Fibroblast of mammary gland (primary cell): ENCODE results near the gene PYDC2.

Experiments used
- DNase-seq: peaks from one replicate; pipeline ENCODE4 v3.0.0-alpha.2; 2010; ENCODE audit warnings: low read depth
- H3K4me3 ChIP-seq: 2 replicates; pipeline ENCODE4 v1.5.1; 2011; ENCODE audit warnings: low read depth, mild to moderate bottlenecking, low read length, moderate library complexity; ENCODE audit not compliant: control insufficient read depth
- CTCF ChIP-seq: conservative IDR thresholded peaks from 2 replicates; pipeline ENCODE4 v1.5.1; 2011; ENCODE audit warnings: low read depth, low read length, inconsistent platforms; ENCODE audit not compliant: control insufficient read depth, insufficient read depth

PYDC2 gene

GRCh38 chr3:191434024-191434423 lies 26.9 kb upstream of the PYDC2 start:
- no peak for DNase-seq
- no peak for TF ChIP-seq CTCF

GRCh38 chr3:191435981-191436380 lies 25.0 kb upstream of the PYDC2 start:
- no peak for DNase-seq
- TF ChIP-seq CTCF: no peak
- H3K4me3 ChIP-seq: no peak overlapping the region

More at GRCh38 chr3:191434024-191434423, 26.9 kb upstream of the PYDC2 start:
- no peak overlapping the region for H3K4me3 ChIP-seq

- TF ChIP-seq CTCF: no peak
- DNase-seq: no peak
Observed at GRCh38 chr3:191438150-191438814, 22.7 kb upstream of the PYDC2 start.

DNA sequence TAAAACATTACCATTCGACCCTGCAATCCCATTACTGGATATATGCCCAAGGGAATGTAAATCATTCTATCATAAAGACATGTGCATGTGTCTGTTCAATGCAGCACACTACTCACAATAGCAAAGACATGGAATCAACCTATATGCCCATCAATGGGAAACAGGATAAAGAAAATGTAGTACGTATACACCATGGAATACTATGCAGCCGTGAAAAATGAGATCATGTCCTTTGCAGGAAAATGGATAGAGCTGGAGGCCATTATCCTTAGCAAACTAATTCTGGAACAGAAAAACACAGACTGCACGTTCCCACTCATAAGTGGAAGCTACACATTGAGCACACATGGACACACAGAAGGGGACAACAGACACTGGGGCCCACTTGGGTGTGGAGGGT lies 20.4 kb upstream of the PYDC2 start:
- no peak for DNase-seq
- no peak for TF ChIP-seq CTCF
- H3K4me3 ChIP-seq: no peak overlapping the region

More at GRCh38 chr3:191438150-191438814, 22.7 kb upstream of the PYDC2 start:
- H3K4me3 ChIP-seq: no peak overlapping the region

- no peak overlapping the region for H3K4me3 ChIP-seq
- TF ChIP-seq CTCF: no peak
- DNase-seq: no peak
Observed at GRCh38 chr3:191441687-191442086, 19.3 kb upstream of the PYDC2 start.

DNA sequence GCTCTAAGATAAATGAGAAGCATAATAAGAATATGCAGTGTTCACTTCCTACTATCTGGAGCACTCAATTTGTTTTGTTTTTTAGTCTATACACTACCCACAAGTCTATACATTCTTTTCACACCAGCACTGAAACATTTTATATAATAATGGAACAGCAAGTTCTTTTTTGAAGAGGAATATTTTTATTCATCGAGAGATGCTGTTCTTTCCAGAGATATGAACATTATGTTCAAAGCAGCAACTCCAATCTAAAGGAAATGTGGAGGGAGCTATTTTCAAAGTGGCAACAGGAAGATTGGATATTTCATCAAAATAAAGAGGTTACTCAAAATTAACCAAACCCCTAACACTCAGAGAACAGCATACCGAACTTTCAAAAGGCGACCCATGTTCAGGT lies 16.4 kb upstream of the PYDC2 start:
- TF ChIP-seq CTCF: no peak
- no peak overlapping the region for H3K4me3 ChIP-seq
- no peak for DNase-seq

DNA sequence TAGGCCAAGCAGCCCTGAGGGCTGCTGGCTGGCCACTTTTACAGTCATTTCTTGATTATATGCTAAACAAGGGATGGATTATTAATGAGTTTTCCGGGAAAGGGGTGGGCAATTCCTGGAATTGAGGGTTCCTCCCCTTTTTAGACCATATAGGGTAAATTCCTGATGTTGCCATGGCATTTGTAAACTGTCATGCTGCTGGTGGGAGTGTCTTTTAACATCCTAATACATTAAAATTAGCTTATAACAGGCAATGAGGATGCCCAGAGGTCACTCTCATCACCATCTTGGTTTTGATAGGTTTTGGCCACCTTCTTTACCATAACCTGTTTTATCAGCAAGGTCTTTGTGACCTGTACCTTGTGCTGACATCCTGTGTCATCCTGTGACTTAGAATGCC lies 11.7 kb upstream of the PYDC2 start:
- no peak for TF ChIP-seq CTCF
- no peak for DNase-seq
- H3K4me3 ChIP-seq: no peak overlapping the region
